GM10266 (cell line): ENCODE measurements around the gene GPR171.
"Not testable (repeated sequence)": the region's sequence is repeated elsewhere in the genome, so short reads cannot be mapped to it uniquely, and the experiment has no call there.

Source experiments
- DNase-seq: peaks from one replicate; pipeline ENCODE4 v3.0.0; 2012; ENCODE audit errors: extremely low spot score
- CTCF ChIP-seq: IDR thresholded peaks from 2 replicates; pipeline ENCODE4 v1.5.1; 2012; ENCODE audit warnings: mild to moderate bottlenecking, low read depth; ENCODE audit not compliant: control insufficient read depth, insufficient read depth; ENCODE audit errors: missing control alignments

The GPR171 gene

DNA sequence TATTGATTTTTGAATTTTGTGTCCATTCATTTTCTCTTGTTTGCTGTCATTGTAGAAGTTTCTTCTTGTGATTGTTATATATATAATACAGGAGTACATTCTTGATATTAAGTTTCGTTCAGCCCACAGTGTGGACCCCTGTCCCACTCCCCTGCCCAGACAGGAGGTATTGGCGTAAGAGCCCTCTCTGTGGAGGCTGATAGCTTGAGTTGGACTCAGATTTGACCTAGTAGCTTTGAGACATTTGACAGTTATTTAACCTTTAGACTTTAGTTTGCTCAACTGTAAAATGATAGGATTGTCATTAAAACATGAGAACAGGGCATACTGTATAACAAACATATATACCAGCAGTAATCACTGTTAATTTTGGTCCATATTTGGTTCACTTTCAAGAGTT lies 27.1 kb downstream of the GPR171 start:
- no peak for DNase-seq
- TF ChIP-seq CTCF = no peak

DNA sequence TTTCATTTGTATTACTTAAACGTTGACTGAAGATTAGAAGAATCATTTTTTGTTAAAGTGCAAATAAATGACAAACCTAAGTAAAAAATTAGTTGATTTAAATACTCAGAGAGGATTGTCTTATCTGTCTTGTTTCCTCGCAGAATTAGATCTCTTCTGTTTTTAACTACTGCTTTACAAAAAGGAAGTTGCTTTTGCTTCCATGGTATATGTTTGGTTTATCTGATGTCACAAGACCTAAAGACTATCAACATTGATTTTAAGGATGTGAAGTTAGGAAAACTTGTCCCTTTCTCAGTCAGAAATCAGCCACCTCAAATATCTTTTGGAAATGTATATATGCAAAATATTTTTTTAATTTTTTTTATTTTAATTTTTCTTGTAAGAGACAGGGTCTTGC lies 28.7 kb downstream of the GPR171 start:
- TF ChIP-seq CTCF = no peak
- DNase-seq = no peak

- TF ChIP-seq CTCF = no peak
- DNase-seq = peak; percentile 15
These were observed 31.8 kb downstream of the GPR171 start for GRCh38 chr3:151171145-151171757.

- DNase-seq = not testable (repeated sequence)
These were observed 32.9 kb downstream of the GPR171 start for GRCh38 chr3:151169948-151170679.

DNA sequence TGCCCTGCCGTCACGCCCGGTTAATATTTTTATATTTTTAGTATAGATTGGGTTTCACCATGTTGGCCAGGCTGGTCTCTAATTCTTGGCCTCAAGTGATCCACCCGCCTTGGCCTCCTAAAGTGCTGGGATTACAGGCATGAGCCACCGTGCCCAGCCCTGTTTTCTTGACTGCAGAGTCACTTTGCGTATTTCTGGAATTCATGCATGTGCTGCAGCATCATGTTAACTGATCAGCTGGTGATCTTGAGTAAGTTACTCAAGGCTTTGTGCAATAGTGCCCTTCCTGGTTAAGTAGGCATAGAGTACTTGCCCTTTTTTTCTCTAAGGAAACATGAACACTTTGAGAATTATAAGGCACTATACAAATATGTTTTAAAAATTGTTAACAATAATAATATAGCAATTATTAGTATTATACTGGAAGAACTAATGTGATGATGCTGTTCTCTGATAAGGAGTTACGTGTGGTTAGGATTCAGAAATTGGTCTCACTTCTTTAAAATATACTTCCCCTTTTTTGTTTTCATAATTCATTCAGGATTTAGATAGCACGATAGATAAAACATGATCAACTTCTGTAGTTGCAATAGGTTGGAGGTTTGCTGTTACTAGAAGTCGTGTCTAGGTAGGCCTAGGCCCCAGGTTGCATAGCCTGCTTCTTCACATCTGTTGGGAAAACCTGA lies 33.6 kb downstream of the GPR171 start:
- peak; percentile 15 for DNase-seq
- TF ChIP-seq CTCF = no peak

DNA sequence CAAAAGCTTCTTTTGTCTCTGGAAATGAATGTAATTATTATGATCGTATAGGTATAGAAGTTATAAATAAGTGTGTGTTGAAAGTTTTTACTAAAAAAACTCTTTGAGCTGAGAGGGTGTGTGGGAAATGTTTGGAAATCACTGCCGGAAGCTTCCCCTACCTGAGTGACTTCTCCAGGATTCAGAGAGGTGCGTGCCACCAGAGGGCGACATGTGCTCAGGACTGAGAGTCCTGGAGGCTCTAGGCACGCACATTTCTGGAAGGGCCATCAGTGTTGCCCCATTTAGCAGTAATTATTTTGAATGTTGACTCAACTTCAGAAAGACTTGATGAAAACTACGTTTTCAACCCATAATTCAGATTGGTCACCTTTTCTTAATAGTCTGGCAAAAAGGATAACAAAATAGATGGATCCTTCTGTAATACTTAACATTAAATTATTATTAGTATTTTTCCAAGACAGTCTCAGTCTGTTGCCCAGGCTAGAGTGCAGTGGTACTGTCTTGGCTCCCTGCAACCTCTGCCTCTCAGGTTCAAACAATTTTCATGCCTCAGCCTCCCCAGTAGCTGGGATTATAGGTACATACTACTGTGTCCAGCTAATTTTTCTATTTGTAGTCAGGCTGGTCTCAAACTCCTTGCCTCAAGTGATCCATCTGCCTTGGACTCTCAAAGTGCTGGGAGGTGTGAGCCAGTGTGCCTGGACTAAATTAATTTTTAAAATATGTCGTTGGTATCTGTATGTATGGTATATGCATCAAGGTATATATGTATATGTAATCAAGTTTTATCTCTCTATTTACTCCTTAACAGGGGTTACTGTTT lies 34.5 kb downstream of the GPR171 start:
- peak; percentile 92 for TF ChIP-seq CTCF
- DNase-seq = peak; percentile 56

DNA sequence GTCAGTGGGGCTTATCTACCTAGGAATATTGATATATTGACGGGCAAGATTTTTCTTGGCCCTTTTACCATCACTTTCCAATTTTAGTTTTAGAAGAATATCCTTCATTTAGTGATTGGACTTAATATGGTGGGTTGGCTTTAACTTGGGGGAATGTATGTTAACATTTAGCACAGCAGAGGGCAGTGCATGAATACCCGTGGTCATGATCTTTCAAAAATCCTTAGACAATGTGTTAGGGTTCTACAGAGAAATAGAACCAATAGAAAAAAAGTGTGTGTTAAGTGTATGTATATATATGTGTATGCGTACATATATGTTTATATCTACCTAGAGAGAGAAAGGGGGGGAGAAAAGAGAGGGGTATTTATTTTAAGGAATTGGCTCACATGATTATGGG lies 36.9 kb downstream of the GPR171 start:
- TF ChIP-seq CTCF = peak; percentile 14
- DNase-seq = no peak
